Measurements from ENCODE around the gene NOP9. TPM values are rescaled to one million over a fixed set of nuclear protein-coding genes. Genes with fewer than 3 reads are reported as not detected.

NOP9 gene
- total RNA-seq, 2 experiments from 2014 or later = 25.9 to 27.5 TPM

- Histone ChIP-seq H3K4me3 (ENCODE audit: low read length) (no peak overlapping the region), H3K27me3 (ENCODE audit: control insufficient read depth in 1 of 2, insufficient read depth in 2 of 2, low read length in 2 of 2) (no peaks in the 10 kb centered on the region), H3K27ac (ENCODE audit: low read depth in 1 of 2, low read length in 2 of 2) (no peak overlapping the region), H3K4me1 (ENCODE audit: insufficient read depth, low read length) (peaks cover 51% of the 10 kb centered on the region), H3K9me3 (ENCODE audit: control insufficient read depth in 1 of 2, insufficient read depth in 1 of 2, low read length in 2 of 2) (no peaks in the 10 kb centered on the region), H3K36me3 (ENCODE audit: insufficient read depth, low read length) (peaks cover 7% of the 10 kb centered on the region)
- Mint-ChIP-seq H3K36me3 (ENCODE audit: low read depth) (no peaks in the 10 kb centered on the region), H3K27me3 (peaks cover 6% of the 10 kb centered on the region), H3K27ac (no peak overlapping the region), H3K4me3 (no peak overlapping the region), H3K9me3 (no peaks in the 10 kb centered on the region), H3K4me1 (ENCODE audit: low read depth) (peaks cover 49% of the 10 kb centered on the region)
- no peak for TF ChIP-seq CTCF (IDR thresholded peaks at IDR 0.05)
- no peak for ATAC-seq (ENCODE audit: poor library complexity)
- POLR2A ChIA-PET = no interaction called here
- no peak for DNase-seq
- intact Hi-C loops (cut with DNase I, micrococcal nuclease) = no loop called here
- CTCF ChIA-PET = no interaction called here
Observed at GRCh38 chr14:24316597-24316950, 16.9 kb downstream of the NOP9 start.

GRCh38 chr14:24317141-24317928 lies 17.7 kb downstream of the NOP9 start:
- Histone ChIP-seq H3K36me3 (ENCODE audit: insufficient read depth, low read length) (peaks cover 7% of the 10 kb centered on the region), H3K4me1 (ENCODE audit: insufficient read depth, low read length) (peaks cover 43% of the 10 kb centered on the region), H3K9me3 (ENCODE audit: control insufficient read depth in 1 of 2, insufficient read depth in 1 of 2, low read length in 2 of 2) (no peaks in the 10 kb centered on the region), H3K4me3 (ENCODE audit: low read length) (no peak overlapping the region), H3K27ac (ENCODE audit: low read depth in 1 of 2, low read length in 2 of 2) (no peak overlapping the region), H3K27me3 (ENCODE audit: control insufficient read depth in 1 of 2, insufficient read depth in 2 of 2, low read length in 2 of 2) (no peaks in the 10 kb centered on the region)
- TF ChIP-seq CTCF (IDR thresholded peaks at IDR 0.05) = no peak
- ChIA-PET CTCF (interaction anchor here (1.2 to 1.4 kb wide), 2 partner anchors 9 to 16 kb away, joined by 5 to 10 read pairs; partner anchors contain the start of gene CIDEB), POLR2A (no interaction called here)
- Mint-ChIP-seq H3K9me3 (no peaks in the 10 kb centered on the region), H3K4me3 (no peak overlapping the region), H3K27me3 (peaks cover 6% of the 10 kb centered on the region), H3K27ac (no peak overlapping the region), H3K4me1 (ENCODE audit: low read depth) (peaks cover 41% of the 10 kb centered on the region), H3K36me3 (ENCODE audit: low read depth) (no peaks in the 10 kb centered on the region)
- DNase-seq (no peak), ATAC-seq (ENCODE audit: poor library complexity) (no peak)
- intact Hi-C loops (cut with DNase I, micrococcal nuclease) = no loop called here

GRCh38 chr14:24321212-24321975 lies 21.7 kb downstream of the NOP9 start:
- Histone ChIP-seq H3K27ac (ENCODE audit: low read depth in 1 of 2, low read length in 2 of 2) (no peak overlapping the region), H3K9me3 (ENCODE audit: control insufficient read depth in 1 of 2, insufficient read depth in 1 of 2, low read length in 2 of 2) (peaks cover 0 to 4% of the 10 kb centered on the region in 2 experiments), H3K4me1 (ENCODE audit: insufficient read depth, low read length) (peaks cover 6% of the 10 kb centered on the region), H3K36me3 (ENCODE audit: insufficient read depth, low read length) (no peaks in the 10 kb centered on the region), H3K27me3 (ENCODE audit: control insufficient read depth in 1 of 2, insufficient read depth in 2 of 2, low read length in 2 of 2) (no peaks in the 10 kb centered on the region), H3K4me3 (ENCODE audit: low read length) (no peak overlapping the region)
- H3K27me3 Mint-ChIP-seq = peaks cover 10% of the 10 kb centered on the region
- H3K27ac Mint-ChIP-seq = no peak overlapping the region
- H3K9me3 Mint-ChIP-seq = no peaks in the 10 kb centered on the region
- DNase-seq (no peak), ATAC-seq (ENCODE audit: poor library complexity) (no peak)
- H3K4me1 Mint-ChIP-seq (ENCODE audit: low read depth) = peaks cover 6% of the 10 kb centered on the region
- TF ChIP-seq CTCF (IDR thresholded peaks at IDR 0.05) = no peak
- ChIA-PET POLR2A (no interaction called here), CTCF (interaction anchor here (2.2 to 2.7 kb wide), 2 partner anchors 12 to 13 kb away, joined by 5 to 10 read pairs; partner anchors contain the start of gene CIDEB)
- H3K36me3 Mint-ChIP-seq (ENCODE audit: low read depth) = no peaks in the 10 kb centered on the region
- H3K4me3 Mint-ChIP-seq = no peak overlapping the region
- intact Hi-C loops (cut with DNase I, micrococcal nuclease) = no loop called here
